Esophagus squamous epithelium (tissue), 5 donors: ENCODE results near the gene DHRSX. TPM values are rescaled to one million over a fixed set of nuclear protein-coding genes. Genes with fewer than 3 reads are reported as not detected.
"Not testable (repeated sequence)": the region's sequence is repeated elsewhere in the genome, so short reads cannot be mapped to it uniquely, and the experiment has no call there.

ENCODE experiments used
- DNase-seq: peaks from one replicate; lab custom pipeline; 2025; lab: John Stamatoyannopoulos, UW
- H3K27ac ChIP-seq, 4 donors: fragments of 200-600 bp; sonication (generic); one replicate each; pipeline ENCODE4 v1.5.1; 2016 to 2019; ENCODE audit warnings: mild to moderate bottlenecking in 1 of 4
- H3K27me3 ChIP-seq, 4 donors: fragments of 200-600 bp; sonication (generic); 1 replicate in 3 of 4; 2 replicates in 1 of 4; pipeline versions ENCODE4 v1.5.1 to v1.6.0; 2017 to 2021; ENCODE audit warnings: antibody characterized with exemption in 1 of 4
- H3K36me3 ChIP-seq, 3 donors: fragments of 200-600 bp; sonication (generic); one replicate each; pipeline ENCODE4 v1.5.1; 2016 to 2019
- H3K4me1 ChIP-seq, 3 donors: fragments of 200-600 bp; sonication (generic); one replicate each; pipeline ENCODE4 v1.5.1; 2017 to 2019
- H3K4me3 ChIP-seq, 4 donors: fragments of 200-600 bp; sonication (generic); 1 replicate in 3 of 4; 2 replicates in 1 of 4; pipeline ENCODE4 v1.5.1; 2016 to 2019; ENCODE audit warnings: mild to moderate bottlenecking in 2 of 4, moderate library complexity in 1 of 4
- H3K9me3 ChIP-seq, 3 donors: fragments of 200-600 bp; sonication (generic); one replicate each; pipeline ENCODE4 v1.5.1; 2016 to 2019
- CTCF ChIP-seq, 6 experiments: fragments of 450-650 bp in 4 of 6; fragments of 200-600 bp in 2 of 6; sonication (generic) in 2 of 6; IDR thresholded peaks; one replicate each; pipeline ENCODE4 v1.5.1; 2016 to 2019; ENCODE audit warnings: antibody characterized with exemption in 6 of 6, mild to moderate bottlenecking in 4 of 6, moderate library complexity in 4 of 6
- POLR2A ChIP-seq, 4 donors: fragments of 450-650 bp; IDR thresholded peaks; one replicate each; pipeline ENCODE4 v1.6.1; 2017; ENCODE audit warnings: antibody characterized with exemption in 4 of 4, mild to moderate bottlenecking in 4 of 4, moderate library complexity in 3 of 4
- WGBS, 2 donors: methylation state at CpG; one replicate each; pipeline ENCODE4 v1.1.5; 2018; 5-methylcytosine and 5-hydroxymethylcytosine counted together
- intact Hi-C: fragments of 100-400 bp; cut with DNase I; formaldehyde crosslinking; loops from one replicate; pipeline ENCODE4 v1.15.0; 2022
- total RNA-seq, 4 donors: library from RNA; depleted of rRNA; stranded (reverse); fragments of >200 nt; gene quantifications; one replicate each; pipeline ENCODE4 v1.1.0, GENCODE V29; 2016
- donor health status: DM: yes; HTN: yes; CAD: no.

DHRSX gene
- total RNA-seq, 4 donors from 2014 or later: 4.1 to 12.2 (median 8.0) TPM

- Histone ChIP-seq H3K27me3 (no peaks in the 10 kb centered on the region), H3K4me3 (no peak overlapping the region), H3K4me1 (no peaks in the 10 kb centered on the region), H3K36me3 (no peaks in the 10 kb centered on the region), H3K27ac (no peak overlapping the region), H3K9me3 (no peaks in the 10 kb centered on the region)
- TF ChIP-seq POLR2A (IDR thresholded peaks at IDR 0.05) (no peak), CTCF (IDR thresholded peaks at IDR 0.05) (no peak)
- 60 to 83% methylated on average over 1 of the region's 1 CpG for WGBS, 2 donors
- intact Hi-C loops: no loop called here
- DNase-seq: no peak
These were observed 186.7 kb downstream of the DHRSX start for GRCh38 chrX:2313864-2314640.

GRCh38 chrX:2312061-2312591 lies 188.7 kb downstream of the DHRSX start:
- H3K9me3 ChIP-seq, H3K4me3 ChIP-seq, H3K27ac ChIP-seq, H3K4me1 ChIP-seq, H3K36me3 ChIP-seq, H3K27me3 ChIP-seq, DNase-seq, intact Hi-C loops: not testable (repeated sequence)
- 79 to 89% methylated on average over 4 to 5 of the region's 5 CpGs for WGBS, 2 donors

GRCh38 chrX:2311501-2311900 lies 189.3 kb downstream of the DHRSX start:
- TF ChIP-seq POLR2A (IDR thresholded peaks at IDR 0.05) (no peak), CTCF (IDR thresholded peaks at IDR 0.05) (no peak)
- no peak for DNase-seq
- Histone ChIP-seq H3K36me3 (no peaks in the 10 kb centered on the region), H3K27me3 (no peaks in the 10 kb centered on the region), H3K4me1 (no peaks in the 10 kb centered on the region), H3K27ac (no peak overlapping the region), H3K9me3 (no peaks in the 10 kb centered on the region), H3K4me3 (no peak overlapping the region)
- WGBS, 2 donors: 69 to 83% methylated on average over 11 of the region's 11 CpGs
- intact Hi-C loops: no loop called here

- H3K36me3 ChIP-seq: no peaks in the 10 kb centered on the region
- no peaks in the 10 kb centered on the region for H3K27me3 ChIP-seq
- H3K9me3 ChIP-seq: no peaks in the 10 kb centered on the region
- no peak for TF ChIP-seq CTCF (IDR thresholded peaks at IDR 0.05)
- TF ChIP-seq POLR2A (IDR thresholded peaks at IDR 0.05): no peak
- 89 to 100% methylated on average over 2 to 5 of the region's 6 CpGs for WGBS, 2 donors
- no peak overlapping the region for H3K27ac ChIP-seq
- no peak for DNase-seq
- no peak overlapping the region for H3K4me3 ChIP-seq
- peaks cover 0 to 24% (median 0%) of the 10 kb centered on the region in 3 donors for H3K4me1 ChIP-seq
- intact Hi-C loops: no loop called here
These were observed 198.9 kb downstream of the DHRSX start for GRCh38 chrX:2301901-2302300.

GRCh38 chrX:2299871-2300270 lies 200.9 kb downstream of the DHRSX start:
- Histone ChIP-seq H3K27me3 (no peaks in the 10 kb centered on the region), H3K4me1 (peaks cover 0 to 24% (median 0%) of the 10 kb centered on the region in 3 donors), H3K4me3 (no peak overlapping the region), H3K36me3 (no peaks in the 10 kb centered on the region), H3K27ac (no peak overlapping the region), H3K9me3 (no peaks in the 10 kb centered on the region)
- DNase-seq: no peak
- intact Hi-C loops: no loop called here
- WGBS, 2 donors: 40 to 48% methylated on average over 4 of the region's 4 CpGs
- TF ChIP-seq POLR2A (IDR thresholded peaks at IDR 0.05): no peak

- Histone ChIP-seq H3K9me3 (no peaks in the 10 kb centered on the region), H3K27me3 (no peaks in the 10 kb centered on the region), H3K27ac (no peak overlapping the region), H3K4me3 (no peak overlapping the region), H3K36me3 (peaks cover 0 to 19% (median 0%) of the 10 kb centered on the region in 3 donors), H3K4me1 (no peaks in the 10 kb centered on the region)
- WGBS, 2 donors: 94 to 97% methylated on average over 2 of the region's 2 CpGs
- DNase-seq: no peak
- TF ChIP-seq POLR2A (IDR thresholded peaks at IDR 0.05) (no peak), CTCF (IDR thresholded peaks at IDR 0.05) (no peak)
- intact Hi-C loops: no loop called here
These were observed 214.0 kb downstream of the DHRSX start for GRCh38 chrX:2286731-2287130.
